WI38 (cell line): ENCODE measurements around the gene AGFG2.
A peak's percentile ranks its signal among the peaks of the same experiment; 100 is the strongest.
"Not testable (repeated sequence)": the region's sequence is repeated elsewhere in the genome, so short reads cannot be mapped to it uniquely, and the experiment has no call there.

Source experiments
- H3K4me3 ChIP-seq: 2 replicates; pipeline ENCODE4 v1.5.1; 2011; ENCODE audit warnings: low read depth, mild to moderate bottlenecking, control low read depth, low read length
- CTCF ChIP-seq: IDR thresholded peaks from 2 replicates; pipeline ENCODE4 v1.5.1; 2012; ENCODE audit warnings: low read depth, mild to moderate bottlenecking, control low read depth, low read length

The AGFG2 gene

GRCh38 chr7:100563809-100564400, 24.9 kb downstream of the AGFG2 start:
- peak; percentile 99 for TF ChIP-seq CTCF
- no peak overlapping the region for H3K4me3 ChIP-seq

- not testable (repeated sequence) for H3K4me3 ChIP-seq
Measured at GRCh38 chr7:100564405-100564804, 25.4 kb downstream of the AGFG2 start.

- no peak overlapping the region for H3K4me3 ChIP-seq
- no peak for TF ChIP-seq CTCF
Measured at GRCh38 chr7:100565133-100565571, 26.1 kb downstream of the AGFG2 start.

GRCh38 chr7:100566018-100566531, 27.1 kb downstream of the AGFG2 start:
- no peak overlapping the region for H3K4me3 ChIP-seq
- TF ChIP-seq CTCF: no peak

- TF ChIP-seq CTCF: no peak
- H3K4me3 ChIP-seq: no peak overlapping the region
Measured at GRCh38 chr7:100567031-100567730, 28.2 kb downstream of the AGFG2 start.

GRCh38 chr7:100567751-100568175, 28.8 kb downstream of the AGFG2 start:
- no peak for TF ChIP-seq CTCF
- H3K4me3 ChIP-seq: no peak overlapping the region

- no peak overlapping the region for H3K4me3 ChIP-seq
Measured at GRCh38 chr7:100568176-100568895, 29.3 kb downstream of the AGFG2 start.

More at GRCh38 chr7:100568176-100568895, 29.3 kb downstream of the AGFG2 start:
- TF ChIP-seq CTCF: no peak
